ENCODE data around the gene CAMTA1.

Gene CAMTA1

GRCh38 chr1:7094086-7094485, 308.8 kb downstream of the CAMTA1 start:
- no peak for DNase-seq

DNA sequence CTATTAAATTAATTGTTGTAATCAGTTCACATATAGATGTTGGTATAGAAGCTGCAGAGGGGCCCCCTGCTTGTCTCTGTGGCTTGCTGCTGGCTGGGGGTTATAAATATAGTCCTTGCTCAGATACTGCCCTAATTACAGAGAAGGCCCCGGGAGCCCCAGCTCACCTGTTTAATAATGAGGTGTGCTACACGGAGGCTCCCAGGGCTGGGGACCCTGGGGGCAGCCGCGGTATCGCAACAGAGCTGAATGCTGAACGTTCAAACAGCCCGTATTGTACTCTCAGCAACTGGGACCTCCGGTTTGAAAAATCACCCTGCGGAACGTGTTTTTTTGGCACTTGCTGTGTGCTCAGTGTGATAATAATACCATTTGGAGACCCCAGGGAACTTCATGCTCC, 309.3 kb downstream of the CAMTA1 start:
- no peak for DNase-seq

DNA sequence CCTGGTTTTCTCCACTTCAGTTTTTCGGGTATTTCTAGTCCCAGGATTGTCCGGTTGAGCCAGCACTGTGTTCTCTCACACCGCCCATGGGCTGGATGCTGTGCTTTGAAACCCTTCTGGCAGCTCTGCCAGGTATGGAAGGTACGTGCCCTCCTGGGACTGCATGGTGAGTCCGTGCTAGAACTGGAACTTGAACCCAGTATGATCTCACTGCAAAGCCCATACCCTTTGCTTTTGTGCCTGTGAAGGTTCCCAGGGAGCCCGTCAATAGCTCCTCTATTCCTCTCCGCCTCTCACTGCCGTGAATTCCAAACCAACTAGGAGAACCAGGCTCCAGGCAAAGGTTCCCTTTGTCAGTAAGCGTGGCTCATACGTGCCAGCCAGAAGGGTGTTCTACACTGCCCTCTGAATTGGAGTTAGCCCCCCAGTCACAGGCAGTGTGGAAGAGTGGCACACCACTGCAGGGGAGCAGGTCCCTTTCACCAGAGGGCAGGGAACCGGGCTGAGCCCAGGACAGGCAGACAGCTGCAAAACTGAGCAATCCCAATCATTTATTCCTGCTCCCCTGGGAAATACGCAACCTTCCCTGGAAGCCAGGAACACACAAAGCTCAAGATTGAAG, 310.2 kb downstream of the CAMTA1 start:
- DNase-seq, result no peak

DNA sequence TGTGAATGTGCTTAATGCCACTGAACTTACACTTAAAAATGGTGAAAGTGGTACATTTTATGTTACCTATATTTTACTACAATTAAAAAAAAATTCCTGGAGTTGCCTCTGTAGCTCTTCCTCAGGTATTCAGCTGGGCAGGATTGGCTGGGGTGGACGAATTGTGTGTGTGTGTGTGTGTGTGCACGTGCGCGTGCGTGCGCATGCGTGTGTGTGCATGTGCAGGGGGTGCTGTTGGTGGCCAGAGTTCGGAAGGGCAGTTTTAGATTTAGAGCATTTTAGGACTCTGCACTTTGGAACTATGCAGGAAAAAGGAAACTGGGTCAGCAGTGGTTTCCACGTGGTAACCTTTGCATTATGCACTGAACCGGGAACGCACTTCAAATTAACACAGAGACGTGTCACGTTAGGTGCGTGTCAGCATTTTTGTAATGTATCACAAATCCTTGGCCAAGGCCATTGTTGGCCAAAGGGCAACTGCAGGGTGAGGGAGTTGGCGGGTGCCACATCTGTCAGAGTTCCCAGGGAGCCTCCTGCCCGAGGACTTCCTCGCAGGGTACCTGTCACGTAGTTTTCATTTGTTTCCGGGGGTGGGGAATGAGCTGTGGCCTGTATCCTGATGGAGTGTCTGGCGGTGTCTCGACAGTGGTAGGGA, 312.8 kb downstream of the CAMTA1 start:
- no peak for DNase-seq

- no peak for DNase-seq
Observed at GRCh38 chr1:7098641-7099040, 313.4 kb downstream of the CAMTA1 start.

- no peak for DNase-seq
Observed at GRCh38 chr1:7100479-7100878, 315.2 kb downstream of the CAMTA1 start.

- no peak for DNase-seq
Observed at GRCh38 chr1:7101187-7101586, 315.9 kb downstream of the CAMTA1 start.

DNA sequence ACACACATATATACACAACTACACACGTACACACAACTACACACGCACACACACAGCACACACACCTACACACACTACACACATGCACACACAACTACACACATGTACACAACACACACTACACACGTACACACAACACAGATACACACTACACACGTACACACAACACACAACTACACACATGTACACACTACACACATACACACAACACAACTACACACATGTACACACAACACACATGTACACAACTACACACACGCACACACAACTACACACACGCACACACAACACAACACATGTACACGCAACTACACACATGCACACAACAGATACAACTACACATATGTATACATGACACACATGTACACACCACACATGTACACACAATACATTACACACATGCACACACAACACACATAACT, 318.1 kb downstream of the CAMTA1 start:
- DNase-seq, result no peak

- no peak for DNase-seq
Observed at GRCh38 chr1:7103874-7104273, 318.6 kb downstream of the CAMTA1 start.

DNA sequence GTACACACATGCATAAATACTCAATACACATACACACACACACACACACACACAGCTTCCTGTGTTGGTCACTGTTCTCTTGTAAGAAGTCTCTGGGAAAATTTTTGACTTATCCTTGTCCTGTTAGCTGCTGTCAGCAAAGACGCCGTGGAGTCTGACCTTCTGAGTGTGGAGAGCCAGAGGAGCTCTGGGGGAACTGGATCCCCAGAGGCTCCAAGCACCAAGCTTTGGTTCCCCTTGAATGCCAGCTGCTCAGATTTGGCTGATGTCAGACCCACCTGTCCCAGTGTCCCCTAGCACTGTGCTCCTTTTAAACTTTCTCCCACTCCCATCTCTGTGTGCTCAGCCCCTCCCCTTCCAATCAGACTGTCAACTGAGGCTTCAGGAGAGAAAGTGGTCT, 319.1 kb downstream of the CAMTA1 start:
- no peak for DNase-seq

GRCh38 chr1:7105269-7105668, 320.0 kb downstream of the CAMTA1 start:
- DNase-seq, result no peak

- DNase-seq, result no peak
Observed at GRCh38 chr1:7106442-7107108, 321.3 kb downstream of the CAMTA1 start.

- no peak for DNase-seq
Observed at GRCh38 chr1:7107109-7107830, 322.0 kb downstream of the CAMTA1 start.

DNA sequence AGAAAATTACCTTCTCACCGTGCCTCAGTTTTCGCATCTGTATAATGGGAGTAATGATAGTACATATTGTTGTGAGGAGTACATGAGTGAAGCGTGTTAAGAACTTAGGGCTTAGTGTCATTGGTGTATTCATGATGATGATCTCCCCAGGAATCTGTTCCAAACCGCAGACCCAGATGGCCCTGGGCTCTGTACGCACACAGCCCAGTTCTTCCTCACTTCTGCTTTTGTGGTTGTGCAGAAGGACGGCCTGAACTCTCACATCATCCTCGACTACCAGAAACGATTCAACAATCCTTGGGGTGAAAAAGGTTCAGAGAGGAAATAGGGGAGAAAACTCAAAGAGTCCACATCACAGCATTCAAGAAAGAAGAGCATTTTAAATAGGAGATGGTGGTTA, 323.0 kb downstream of the CAMTA1 start:
- no peak for DNase-seq

GRCh38 chr1:7109901-7110300, 324.6 kb downstream of the CAMTA1 start:
- DNase-seq, result no peak

DNA sequence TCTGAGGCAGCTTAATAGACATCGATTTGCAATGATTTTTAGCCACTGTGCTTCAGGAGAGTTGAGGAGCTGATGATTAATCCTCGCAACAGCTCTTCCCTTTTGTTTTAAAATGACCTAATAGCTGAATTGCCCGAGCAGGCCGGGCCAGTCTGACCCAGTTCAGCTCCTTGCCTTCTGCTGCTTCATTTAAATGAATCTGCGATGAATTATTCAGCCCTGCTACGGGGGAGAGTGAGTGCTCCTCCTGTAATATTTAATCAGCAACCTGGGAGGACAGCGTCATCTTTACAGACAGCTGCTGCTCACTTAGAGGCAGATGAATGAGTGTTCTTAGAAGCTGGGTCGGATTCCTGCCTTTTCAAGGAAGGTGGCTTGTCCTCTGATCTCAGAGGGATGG, 325.1 kb downstream of the CAMTA1 start:
- no peak for DNase-seq

DNA sequence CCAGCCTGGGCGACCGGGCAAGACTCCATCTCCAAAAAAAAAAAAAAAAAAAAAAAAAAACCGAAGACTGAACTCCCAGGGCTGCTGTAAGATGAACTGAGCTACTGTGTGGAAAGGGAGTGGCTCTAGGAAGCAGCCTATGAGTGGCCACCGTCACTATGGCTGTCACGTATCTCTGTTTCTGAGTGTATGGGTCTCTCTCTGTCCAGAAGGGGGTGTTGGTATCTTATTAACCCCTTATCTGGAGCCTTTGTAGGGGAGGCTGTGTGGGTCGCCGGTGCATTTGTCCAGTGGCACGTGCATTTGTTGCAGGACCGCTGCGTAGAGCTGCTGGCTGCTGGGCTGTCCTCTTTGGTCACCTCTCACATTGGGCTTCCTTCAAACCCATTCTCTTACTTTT, 326.6 kb downstream of the CAMTA1 start:
- no peak for DNase-seq

DNA sequence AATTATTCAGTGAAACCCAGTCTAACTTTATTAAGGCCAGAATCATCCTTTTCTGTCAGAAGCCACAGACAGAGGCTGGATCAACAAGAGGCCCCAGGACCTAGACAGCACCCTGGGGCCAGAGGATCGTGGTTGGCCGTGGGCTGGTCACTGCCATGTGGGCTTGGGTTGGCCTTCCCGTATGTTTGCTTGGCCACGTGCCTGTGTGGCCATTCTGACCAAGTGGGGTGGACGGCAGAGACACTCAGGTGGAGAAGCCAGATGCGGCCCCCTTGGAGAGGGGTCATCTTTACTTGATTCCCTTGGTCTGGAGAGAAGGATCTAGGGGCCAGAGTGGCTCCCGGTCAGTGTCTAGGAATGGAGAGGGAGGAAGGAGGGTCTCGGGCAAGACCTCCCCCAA, 327.9 kb downstream of the CAMTA1 start:
- DNase-seq, result no peak

- no peak for DNase-seq
Observed at GRCh38 chr1:7113822-7114221, 328.6 kb downstream of the CAMTA1 start.

GRCh38 chr1:7116001-7116400, 330.7 kb downstream of the CAMTA1 start:
- DNase-seq, result no peak

DNA sequence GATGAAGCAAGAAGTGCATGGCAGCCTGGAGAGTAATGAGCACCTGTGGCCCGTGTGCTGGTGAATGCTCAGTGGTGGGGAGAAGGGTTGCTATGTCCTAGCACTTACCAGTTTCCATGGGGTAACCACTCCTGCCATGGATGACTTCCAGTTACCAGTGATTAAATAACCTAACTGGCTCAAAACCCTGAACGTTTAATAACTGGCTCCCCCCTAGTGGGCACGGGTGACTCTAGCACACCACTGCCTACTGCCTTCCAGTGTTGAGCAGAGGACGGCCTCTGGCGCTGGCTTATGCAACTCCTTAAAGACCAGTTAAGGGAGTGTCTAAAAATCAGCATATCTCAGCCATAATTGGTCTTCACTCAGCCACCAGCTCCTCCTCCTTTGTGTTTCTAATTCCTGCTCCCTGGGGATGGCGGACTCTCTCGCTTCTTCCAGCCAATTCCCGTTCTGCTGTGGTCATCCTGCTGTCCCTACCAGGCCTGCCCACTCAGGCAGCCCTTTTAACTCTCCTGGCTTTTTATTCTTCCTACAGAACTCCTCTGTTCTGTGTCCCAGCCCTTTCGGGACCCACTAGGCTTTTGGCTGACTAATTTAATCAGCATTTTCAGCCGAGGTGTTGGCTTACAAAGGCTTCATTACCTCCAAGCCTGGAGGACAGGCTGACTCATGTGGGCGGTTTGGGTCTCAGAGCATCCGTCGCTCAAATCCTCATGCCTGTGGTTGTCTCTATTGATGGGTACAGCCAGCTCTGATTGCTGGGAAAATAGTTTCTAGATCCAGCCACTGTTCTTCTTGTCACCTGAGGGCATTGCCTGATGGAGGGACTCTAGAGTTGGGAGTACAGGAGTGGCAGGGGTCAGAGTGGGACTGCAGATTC, 332.4 kb downstream of the CAMTA1 start:
- DNase-seq, result no peak

DNA sequence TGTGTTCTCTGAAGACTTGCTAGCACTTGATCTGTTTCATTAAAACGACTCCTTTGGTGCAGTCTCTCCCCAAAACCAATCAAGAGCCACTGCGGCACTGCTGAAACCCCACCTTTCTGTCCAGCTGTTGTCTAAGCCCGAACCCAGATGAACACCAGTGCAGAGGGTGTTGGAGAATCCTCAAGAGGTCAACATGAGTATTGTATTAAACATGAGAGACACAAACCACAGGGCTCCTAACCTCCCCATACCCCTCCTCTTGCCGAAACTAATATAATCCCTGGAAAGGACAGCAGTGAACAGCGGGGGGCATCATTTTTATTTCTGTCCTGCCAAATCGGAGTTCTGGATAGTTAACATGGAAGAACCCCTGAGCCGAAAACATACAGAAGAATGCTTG, 333.9 kb downstream of the CAMTA1 start:
- DNase-seq, result no peak

Data from activated naive CD4-positive, alpha-beta T cell (primary cell).